NCI-H345 (cell line): ENCODE results near the gene ERCC5.

ENCODE experiments used
- DNase-seq: peaks from one replicate; lab custom pipeline; 2025; lab: John Stamatoyannopoulos, UW

Gene ERCC5

DNA sequence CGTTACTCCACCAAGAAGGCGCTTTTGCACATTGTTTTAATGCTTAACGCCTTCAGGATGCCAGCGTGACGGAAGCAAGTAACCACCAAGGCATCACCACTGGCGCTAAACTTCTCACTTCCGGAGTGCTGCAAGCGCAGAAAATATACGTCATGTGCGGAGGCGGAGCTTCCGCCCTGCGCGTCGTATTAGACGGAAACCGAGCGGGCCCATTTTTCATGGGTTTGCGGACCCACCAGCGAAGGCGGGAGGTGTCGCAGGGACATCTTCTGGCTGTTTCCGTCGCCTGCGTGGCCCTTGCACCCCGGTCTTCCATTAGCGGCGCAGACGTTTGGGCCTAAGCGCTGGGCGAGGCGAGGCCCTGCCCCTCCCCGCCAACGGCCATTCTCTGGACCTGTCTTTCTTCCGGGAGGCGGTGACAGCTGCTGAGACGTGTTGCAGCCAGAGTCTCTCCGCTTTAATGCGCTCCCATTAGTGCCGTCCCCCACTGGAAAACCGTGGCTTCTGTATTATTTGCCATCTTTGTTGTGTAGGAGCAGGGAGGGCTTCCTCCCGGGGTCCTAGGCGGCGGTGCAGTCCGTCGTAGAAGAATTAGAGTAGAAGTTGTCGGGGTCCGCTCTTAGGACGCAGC is at the start of gene ERCC5:
ERCC5 (plus strand) TSS at position 403 of the 631 bp plus-strand sequence. CDS start 235 bp downstream, outside the sequence.
- DNase-seq: peak; percentile 97

GRCh38 chr13:102798581-102799425 is 47.0 kb upstream of the ERCC5 start, which contains the start of the genes BIVM and POGLUT2:
Gene BIVM, plus strand, starts transcription at chr13:102799119. Its CDS starts 8,149 bp downstream, at chr13:102807268.
Gene POGLUT2, minus strand, starts transcription at chr13:102798976. Its CDS starts 306 bp downstream, at chr13:102798670.
- peak; percentile 94 for DNase-seq

DNA sequence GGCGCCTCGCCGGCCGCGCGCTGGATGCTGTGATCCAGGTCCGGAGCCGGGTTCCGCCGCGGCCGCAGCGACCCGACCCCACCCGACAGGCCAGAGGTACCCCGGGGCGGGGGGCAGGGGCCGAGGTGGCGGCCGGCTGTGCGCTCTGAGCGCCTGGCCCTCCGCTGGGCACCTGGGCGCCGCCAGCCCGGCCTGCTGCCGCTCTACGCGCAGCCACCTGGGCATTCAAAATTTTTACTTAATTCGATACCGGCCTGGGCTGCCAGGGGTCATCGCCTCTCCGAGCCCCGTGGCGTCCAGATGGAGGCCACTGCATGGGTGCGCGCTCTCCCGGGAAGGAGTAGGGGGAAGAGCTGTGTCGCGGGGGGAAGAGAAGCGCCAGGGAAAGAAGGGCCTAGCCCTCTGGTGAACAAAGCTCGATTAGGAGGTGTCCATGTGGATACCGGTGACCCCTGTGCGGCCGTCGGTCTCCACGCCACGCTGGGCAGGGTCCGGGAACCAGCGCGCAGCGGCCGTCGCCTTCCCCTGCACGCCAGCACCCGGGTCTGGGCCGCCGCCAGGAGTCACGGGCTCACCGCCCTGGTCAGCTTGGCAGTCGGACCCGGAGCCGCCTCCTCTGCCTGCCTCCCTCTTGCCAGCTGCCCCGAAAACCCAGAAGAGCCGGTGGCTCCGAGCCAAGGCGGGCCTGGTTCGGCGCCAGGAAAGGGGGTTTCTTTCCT is 46.2 kb upstream of the ERCC5 start:
- no peak for DNase-seq

DNA sequence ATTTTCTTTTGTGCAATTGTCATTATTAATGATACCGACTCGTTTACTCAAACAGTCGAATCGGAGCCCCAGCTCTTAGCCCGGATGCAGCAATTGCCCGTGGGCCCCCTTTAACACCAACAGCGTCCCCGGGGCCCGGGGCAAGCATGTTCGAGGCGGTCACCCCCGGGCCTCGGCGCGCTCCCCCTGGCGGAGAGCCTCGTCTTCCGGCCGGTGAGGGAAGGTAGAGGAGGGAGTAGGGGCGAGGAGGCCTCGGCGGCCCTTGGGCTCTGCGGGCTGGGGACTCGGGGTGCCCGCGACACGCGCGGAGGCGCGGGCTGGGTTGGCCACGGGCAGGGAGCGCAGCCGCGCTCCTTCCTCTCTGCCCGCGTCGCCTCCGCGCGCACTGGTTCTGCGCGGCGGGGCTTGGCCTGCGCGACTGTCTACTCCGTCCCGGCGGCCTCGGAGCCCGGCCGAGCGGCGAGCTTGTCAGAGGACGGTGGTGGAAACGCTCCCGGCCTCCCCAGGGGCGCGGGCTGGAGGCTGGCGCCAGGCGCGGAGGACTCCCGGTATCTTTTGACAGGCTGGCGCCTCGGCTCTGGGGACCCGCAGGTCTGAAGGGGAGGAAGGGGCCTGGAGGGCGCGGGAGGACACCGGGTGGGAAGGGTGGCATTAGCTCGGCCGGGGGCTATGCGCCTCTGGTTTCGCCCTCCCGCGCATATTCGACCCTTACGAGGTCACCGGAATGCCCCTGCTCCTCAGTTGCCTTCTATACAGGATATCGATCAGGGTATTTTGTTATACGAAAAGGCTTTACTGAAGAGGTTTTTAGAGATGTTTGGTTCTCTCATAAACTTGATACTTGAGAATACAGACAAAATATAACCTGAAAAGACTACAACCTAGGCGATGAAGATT is 45.4 kb upstream of the ERCC5 start:
- DNase-seq: peak; percentile 76

- no peak for DNase-seq
These were observed 40.2 kb upstream of the ERCC5 start for GRCh38 chr13:102805680-102806079.

DNA sequence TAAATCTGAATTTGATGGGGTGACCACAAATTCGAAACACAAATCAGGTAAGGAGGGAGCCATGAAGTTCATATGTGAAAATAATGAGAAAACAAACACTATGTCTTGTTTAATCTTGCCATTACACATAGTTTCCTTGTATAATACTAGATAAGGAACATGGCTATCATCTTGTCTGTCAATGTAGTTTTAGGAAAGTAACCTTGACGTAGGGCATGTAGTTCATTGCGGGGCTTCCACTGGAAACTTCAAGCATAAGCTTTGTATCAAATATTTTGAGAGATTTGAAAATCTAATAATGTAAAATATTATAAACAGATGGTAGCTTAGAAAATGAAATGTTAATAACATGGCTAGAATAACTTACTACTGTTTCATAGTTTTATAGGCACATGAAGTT is 38.1 kb upstream of the ERCC5 start:
- no peak for DNase-seq

DNA sequence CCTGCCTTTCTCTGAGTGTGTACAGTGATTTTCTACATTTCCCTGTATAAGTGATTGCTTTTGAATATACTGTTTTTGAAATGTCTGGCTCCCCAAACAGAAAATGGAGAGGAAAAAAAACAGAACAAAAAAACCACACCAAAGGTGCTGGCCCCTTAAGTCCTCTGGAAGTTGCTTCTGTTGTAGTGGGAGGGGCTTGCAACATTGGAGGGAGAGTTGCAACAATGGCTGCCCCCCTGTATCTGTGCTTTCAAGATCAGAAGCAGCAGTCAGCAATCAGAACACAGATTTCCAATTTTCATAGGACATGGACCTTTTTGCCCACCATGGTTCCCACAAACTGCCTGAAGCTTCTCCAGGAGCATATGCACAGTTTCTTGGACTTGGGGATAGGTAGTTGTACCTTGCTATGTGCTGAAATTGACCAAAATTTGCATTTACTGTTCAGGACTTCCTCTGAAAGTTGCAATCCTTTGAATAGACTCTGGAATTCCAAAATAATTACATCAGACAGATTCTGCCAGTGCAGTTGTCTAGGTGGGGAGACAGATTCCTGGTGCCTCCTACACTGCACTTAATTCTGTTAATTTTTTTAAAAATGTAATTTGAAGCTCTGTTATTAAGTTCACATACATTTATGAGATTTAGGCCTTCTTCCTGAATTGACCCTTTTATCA is 33.1 kb upstream of the ERCC5 start:
- no peak for DNase-seq

DNA sequence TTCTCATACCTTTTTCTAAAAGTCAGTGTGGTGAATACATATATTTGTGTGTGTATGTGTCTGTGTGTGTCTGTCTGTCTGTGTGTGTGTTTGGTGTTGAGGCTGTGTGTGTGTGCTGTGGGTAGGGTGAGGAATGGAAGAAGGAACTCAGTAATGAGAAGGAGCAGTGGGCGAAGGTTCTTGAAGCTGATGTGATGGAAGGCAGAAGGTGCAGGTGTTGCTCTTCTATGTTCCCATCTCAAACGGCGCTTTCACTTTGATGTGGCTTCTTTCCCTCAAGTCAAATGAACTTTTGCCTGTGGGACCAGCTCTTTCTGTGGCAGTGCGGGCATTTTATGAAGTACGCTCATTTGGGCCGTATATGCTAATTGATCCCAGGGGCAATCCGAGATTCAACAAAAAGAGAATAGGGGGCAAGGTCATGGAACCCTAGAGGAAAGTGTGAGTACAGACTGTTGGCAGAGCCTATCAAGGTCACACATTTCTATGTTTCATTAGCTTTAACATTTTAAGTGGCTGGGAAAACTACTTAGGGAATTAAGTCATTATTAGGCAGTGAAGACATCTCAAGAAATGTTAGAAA is 31.7 kb upstream of the ERCC5 start:
- no peak for DNase-seq

GRCh38 chr13:102814793-102815192 is 31.0 kb upstream of the ERCC5 start:
- DNase-seq: no peak

DNA sequence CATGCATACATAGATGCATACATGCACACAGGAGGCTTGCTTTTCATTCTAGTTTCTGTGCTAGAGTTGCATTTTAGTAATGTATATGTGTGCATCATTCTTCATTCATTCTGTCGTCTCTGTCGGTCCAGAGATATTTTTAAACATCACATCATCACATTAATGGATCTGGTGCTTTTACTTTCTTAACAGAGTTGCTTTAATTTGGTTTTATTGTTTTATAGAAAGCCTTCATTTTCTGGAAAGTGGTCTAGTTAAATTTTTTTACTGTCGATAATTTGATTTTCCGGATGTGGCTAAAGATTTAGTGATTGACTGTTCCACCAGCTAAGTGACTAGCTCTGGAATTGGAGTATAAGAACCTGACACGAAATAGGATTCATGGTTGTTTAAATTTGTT is 30.0 kb upstream of the ERCC5 start:
- DNase-seq: no peak

- no peak for DNase-seq
These were observed 29.1 kb upstream of the ERCC5 start for GRCh38 chr13:102816708-102817107.

GRCh38 chr13:102817241-102817640 is 28.6 kb upstream of the ERCC5 start:
- no peak for DNase-seq

DNA sequence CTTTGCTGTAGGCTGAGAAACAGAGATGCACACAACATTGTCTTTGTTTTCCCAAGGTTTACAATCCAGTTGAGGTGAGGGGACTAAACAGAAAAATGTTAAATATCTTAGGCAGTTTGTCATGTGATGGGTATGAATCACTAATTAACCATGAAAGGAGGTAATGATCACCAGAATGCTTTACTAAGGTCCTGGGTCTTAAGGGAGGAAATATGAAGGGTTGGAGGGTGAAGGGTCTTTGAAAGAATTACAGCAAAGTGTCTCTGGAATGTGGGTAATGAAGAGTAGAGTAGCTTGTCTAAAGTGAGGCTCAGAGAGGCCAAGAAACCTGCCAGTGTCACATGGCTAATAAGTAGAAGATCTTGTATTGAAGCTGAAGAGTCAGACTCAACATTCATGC is 27.9 kb upstream of the ERCC5 start:
- no peak for DNase-seq

- DNase-seq: no peak
These were observed 20.4 kb upstream of the ERCC5 start for GRCh38 chr13:102825400-102825799.

DNA sequence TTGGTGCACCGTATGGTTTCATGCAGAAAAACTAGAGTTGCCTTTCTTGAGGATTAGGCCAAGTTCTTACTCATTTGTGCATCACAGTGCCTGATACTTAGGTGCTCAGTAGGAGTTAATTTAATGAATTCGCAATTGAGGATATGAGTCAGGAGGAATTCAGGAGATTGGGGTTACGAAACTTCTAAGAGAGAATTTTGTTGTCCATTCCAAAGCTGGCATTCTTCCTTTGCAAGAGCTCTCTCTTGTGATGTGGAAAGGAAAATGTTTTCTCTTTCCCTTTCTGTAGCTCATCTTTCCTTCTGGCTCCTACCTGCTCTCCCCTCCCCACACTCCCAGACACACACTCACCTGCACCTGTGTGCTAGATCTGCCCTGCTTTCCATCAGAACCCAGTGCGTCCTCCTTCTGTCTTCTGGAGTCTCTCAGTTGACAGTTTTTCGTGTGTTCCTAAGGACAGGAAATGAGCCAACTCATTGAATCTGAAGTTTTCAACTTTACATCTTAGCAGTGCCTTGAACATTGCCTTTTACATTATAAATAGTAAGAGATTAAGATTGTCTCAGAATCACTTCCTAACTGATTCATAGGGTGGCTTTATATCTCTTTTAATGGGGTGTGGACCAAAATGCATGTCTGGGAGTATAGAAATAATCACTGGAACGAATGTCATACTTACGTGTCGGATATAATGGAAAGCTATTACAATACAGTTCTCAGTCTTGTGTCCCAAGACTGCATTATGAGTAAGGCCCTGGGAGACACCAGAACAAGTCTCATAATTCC is 19.7 kb upstream of the ERCC5 start:
- DNase-seq: no peak

GRCh38 chr13:102830646-102831045 is 15.2 kb upstream of the ERCC5 start:
- no peak for DNase-seq

DNA sequence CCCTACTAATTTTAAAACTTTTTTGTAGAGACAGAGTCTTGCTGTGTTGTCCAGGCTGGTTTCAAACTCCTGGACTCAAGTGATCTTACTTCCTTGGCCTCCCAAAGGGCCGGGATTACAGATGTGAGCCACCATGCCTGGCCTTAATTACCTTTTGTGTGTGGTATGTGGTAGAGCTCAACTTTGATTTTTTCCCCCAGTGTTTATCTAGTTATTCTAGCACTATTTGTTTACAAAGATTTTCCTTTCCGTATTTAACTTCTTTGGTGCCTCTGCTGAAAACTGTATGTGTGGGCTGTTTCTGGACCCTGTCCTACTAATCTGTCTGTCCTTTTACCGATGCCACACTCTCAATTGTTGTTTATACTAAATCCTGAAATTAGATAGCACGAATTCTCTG is 9.4 kb upstream of the ERCC5 start:
- no peak for DNase-seq

DNA sequence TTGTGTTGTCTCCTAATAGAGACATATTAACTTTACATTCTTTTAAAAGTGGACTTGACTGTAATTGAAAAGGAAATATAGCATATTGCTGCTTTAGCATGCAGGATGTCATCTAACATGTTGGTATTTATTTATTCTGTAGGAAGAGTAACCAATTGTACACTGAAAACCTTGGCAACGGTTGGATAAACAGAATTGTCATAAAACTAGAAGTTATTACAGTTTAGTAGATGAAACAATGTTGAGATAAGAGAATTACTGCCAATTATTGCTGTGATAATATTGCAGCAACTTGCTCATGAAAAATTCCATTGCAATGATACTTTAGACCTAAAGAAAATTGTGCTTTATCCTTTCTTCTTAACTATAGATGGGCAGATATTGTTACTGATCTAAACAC is 7.6 kb upstream of the ERCC5 start:
- DNase-seq: no peak

DNA sequence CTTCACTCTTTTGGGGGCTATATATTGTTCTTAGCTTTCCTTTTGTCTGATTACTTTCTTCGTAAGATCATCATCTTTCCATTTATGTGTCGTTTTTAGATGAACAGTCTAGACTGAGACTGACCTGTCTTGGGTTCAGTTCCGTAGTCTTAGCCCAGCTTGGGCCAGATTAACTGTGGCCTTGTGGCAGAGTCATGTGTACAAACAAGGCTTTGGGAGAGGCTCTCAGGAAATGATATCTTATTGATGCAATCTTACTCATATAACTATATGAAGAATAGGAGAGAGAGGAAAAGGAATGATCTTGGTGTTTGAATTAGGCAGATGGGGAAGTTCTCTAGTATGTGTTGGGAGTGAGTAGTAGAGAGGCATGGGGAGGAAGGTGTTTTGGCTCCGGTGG is 6.8 kb upstream of the ERCC5 start:
- DNase-seq: no peak

GRCh38 chr13:102839462-102839861 is 6.4 kb upstream of the ERCC5 start:
- DNase-seq: no peak
